ENCODE results near the gene ANKRD18B.
A peak's percentile ranks its signal among the peaks of the same experiment; 100 is the strongest.
"Not testable (repeated sequence)": the region's sequence is repeated elsewhere in the genome, so short reads cannot be mapped to it uniquely, and the experiment has no call there.

Gene ANKRD18B

DNA sequence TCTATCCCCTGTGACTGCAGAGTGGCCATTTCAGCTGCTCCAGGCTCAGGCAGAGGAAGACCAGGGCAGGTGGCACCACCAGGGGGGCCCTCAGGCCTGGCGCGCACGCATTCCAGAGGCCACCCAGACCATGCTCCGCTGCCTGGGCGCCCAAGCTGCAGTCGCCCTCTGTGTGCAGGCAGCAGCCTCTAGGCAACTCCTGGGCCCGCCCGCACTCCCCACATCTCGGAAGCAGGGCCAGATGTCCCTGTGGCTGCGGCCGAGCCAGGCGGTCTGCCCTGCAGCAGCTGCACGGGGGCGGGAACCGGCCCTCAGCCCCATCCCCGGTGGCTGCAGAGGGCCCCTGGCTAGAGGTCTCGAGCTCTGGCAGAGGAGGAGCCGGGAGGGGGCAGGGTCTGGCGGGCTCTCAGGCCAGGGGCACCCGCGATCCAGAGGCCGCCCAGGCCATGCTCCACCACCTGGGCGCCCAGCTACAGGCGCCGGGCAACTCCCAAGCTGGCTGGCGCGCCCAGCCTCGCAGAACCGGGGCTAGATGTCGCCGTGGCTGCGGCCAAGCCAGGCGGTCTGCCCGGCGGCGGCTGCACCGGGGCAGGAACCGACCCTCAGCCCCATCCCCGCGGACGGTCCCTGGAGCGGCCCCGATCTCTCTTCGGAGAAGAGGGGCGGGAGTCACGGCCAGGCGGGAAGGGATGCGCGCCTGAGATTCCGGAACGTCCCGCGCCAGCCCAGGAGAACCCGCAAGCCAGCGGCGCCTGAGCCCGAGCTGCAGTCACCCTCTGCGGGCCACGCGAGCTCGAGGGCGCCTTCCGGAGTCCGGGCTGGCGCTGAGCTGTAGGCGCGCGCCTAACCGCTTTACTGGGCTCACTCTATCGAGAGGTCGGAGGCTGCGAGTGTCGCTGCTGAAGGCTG is at the start of gene ANKRD18B:
Gene ANKRD18B (plus strand): TSS at position 855 of the 909 bp plus-strand sequence. CDS start 239 bp downstream, outside the sequence.
- DNase-seq: peak; percentile 45

DNA sequence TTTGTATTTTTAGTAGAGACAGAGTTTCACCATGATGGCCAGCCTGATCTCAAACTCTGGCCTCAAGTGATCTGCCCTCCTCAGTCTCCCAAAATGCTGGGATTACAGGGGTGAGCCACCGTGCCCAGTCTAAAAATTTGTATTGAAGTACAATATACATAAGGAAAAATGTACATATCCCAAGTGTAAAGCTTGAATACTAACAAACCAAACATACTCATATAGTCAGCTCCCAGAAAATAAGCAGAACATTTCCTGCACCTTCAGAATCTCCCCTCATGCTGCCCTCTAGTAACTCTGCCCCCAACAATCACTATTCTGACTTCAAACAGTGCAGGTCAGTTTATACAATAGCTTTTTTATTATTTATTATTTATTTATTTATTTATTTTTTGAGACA is 48.7 kb upstream of the ANKRD18B start:
- no peak for DNase-seq

- no peak for DNase-seq
These were observed 47.5 kb upstream of the ANKRD18B start for GRCh38 chr9:33476503-33476902.

DNA sequence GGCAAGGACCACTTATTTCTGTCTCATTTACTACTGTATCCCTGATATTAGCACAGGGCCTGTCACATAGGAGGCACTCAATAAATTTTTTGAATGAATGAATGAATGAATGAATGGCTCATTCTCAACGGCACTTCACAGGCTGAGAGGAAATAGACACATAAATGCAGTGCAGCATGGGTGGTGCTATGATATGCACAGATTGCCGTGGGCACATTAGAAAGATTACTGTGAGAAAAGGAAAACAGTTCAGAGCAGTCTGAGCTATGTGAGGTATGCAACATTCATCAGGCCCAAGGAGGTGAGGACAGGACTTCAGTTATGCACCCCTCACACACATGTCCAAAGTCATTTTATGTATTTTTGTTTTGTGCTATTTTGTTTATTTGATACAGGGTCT is 43.9 kb upstream of the ANKRD18B start:
- no peak for DNase-seq

- no peak for DNase-seq
These were observed 43.1 kb upstream of the ANKRD18B start for GRCh38 chr9:33480976-33481375.

GRCh38 chr9:33485312-33485711 is 38.7 kb upstream of the ANKRD18B start:
- DNase-seq: not testable (repeated sequence)

GRCh38 chr9:33489066-33489465 is 35.0 kb upstream of the ANKRD18B start:
- no peak for DNase-seq

- DNase-seq: not testable (repeated sequence)
These were observed 30.2 kb upstream of the ANKRD18B start for GRCh38 chr9:33493819-33494218.

GRCh38 chr9:33498387-33498786 is 25.7 kb upstream of the ANKRD18B start:
- no peak for DNase-seq

- no peak for DNase-seq
These were observed 17.3 kb upstream of the ANKRD18B start for GRCh38 chr9:33506626-33507370.

GRCh38 chr9:33510262-33511183 is 13.5 kb upstream of the ANKRD18B start:
- DNase-seq: peak; percentile 40

GRCh38 chr9:33511184-33511517 is 12.9 kb upstream of the ANKRD18B start:
- not testable (repeated sequence) for DNase-seq

- not testable (repeated sequence) for DNase-seq
These were observed 11.5 kb upstream of the ANKRD18B start for GRCh38 chr9:33512535-33512934.

- DNase-seq: not testable (repeated sequence)
These were observed 8.6 kb upstream of the ANKRD18B start for GRCh38 chr9:33515342-33515995.

DNA sequence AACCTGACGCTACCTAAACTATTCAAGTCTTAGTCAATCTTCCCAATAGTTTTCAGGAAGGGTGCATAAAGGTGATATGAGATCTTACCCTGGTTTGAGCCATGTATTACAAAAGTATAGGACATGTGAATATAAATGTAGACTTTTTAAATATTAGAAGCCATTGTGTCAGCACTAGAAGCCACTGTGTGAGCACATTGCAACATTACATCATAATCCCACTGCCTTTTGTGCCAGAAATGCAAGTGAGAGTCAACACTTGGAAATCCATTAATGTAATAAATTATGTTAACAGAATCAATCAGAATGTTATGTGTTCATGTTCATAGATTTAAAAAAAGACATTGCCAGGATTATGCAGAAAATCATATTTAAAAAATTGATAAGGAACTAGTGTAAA is 7.7 kb upstream of the ANKRD18B start:
- not testable (repeated sequence) for DNase-seq

GRCh38 chr9:33517373-33517772 is 6.7 kb upstream of the ANKRD18B start:
- no peak for DNase-seq

DNA sequence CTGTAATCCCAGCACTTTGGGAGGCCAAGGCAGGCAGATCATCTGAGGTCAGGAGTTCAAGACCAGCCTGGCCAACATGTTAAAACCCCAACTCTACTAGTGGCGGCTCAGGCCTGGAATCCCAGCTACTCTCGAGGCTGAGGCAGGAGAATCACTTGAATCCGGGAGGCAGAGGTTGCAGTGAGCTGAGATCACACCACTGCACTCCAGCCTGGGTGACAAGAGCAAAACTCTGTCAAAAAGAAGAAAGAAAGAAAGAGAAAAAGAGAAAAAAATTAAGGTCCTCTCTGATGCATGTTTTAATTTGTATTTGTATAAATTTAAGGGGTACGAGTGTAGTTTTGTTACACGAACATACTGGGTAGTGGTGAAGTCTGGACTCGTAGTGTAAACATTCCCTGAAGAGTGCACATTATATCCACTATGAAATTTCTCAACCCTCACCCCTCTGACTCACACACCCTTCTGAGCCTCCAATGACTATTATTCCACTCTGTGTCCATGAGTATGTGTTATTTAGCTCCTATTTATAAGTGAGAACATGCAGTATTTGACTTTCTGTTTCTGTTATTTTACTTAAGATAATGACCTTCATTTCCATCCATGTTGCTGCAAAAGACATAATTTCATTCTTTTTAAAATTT is 6.0 kb upstream of the ANKRD18B start:
- not testable (repeated sequence) for DNase-seq

- not testable (repeated sequence) for DNase-seq
These were observed 2.2 kb upstream of the ANKRD18B start for GRCh38 chr9:33521861-33522260.

GRCh38 chr9:33524306-33524947 is 376 bp downstream of the ANKRD18B start:
- DNase-seq: peak; percentile 15

DNA sequence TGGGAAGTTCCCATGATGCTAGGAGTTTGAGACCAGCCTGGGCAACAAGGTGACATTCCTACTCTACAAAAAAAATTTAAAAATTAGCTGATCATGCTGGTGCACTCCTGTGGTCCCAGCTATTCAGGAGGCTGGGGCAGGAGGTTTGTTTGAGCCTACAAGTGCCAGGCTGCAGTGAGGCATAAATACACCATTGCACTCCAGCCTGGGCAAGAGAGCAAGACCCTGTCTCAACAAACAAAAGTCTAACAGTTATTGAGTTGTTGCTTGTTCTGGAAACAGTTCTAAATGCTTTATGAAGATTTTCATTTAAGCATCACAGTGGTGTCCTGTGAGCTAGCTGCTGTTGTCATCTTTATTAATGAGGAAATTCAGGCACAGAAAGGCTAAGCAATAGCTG is 4.0 kb downstream of the ANKRD18B start:
- not testable (repeated sequence) for DNase-seq

GRCh38 chr9:33533958-33534357 is 9.9 kb downstream of the ANKRD18B start:
- DNase-seq: not testable (repeated sequence)

Measured in activated naive CD4-positive, alpha-beta T cell treated with anti-CD3 and anti-CD28 coated beads, Interleukin-2, amount 50 U/mL, for 16 hours (primary cell).